Activated naive CD4-positive, alpha-beta T cell treated with anti-CD3 and anti-CD28 coated beads, Interleukin-2, amount 10 ng/mL, durations not matched to agents 5 hours and 36 hours (primary cell): ENCODE results near the gene POLR2E. TPM values are rescaled to one million over a fixed set of nuclear protein-coding genes. Genes with fewer than 3 reads are reported as not detected.

Source experiments
- total RNA-seq, 2 experiments: library from RNA; stranded (reverse); gene quantifications; one replicate each; pipeline ENCODE4 v1.2.3, GENCODE V29; 2021

Gene POLR2E
- 100 to 1,000 TPM; 115 to 121 TPM for total RNA-seq

GRCh38 chr19:1094978-1095701, at the start of gene POLR2E:
Gene POLR2E (minus strand): TSS chr19:1095375. CDS start chr19:1095315, 60 bp downstream.

GRCh38 chr19:1103708-1104310, 8.6 kb upstream of the POLR2E start, which contains the start of gene GPX4:
Gene GPX4 (plus strand): TSS chr19:1103994. CDS start chr19:1104044, 50 bp downstream.

GRCh38 chr19:1066748-1067340, 28.3 kb downstream of the POLR2E start, which contains the start of gene ARHGAP45:
Gene ARHGAP45 (plus strand): TSS chr19:1067167. CDS start chr19:1067406, 239 bp downstream.

GRCh38 chr19:1039646-1040475, 55.3 kb downstream of the POLR2E start, which contains the start of gene ABCA7:
Gene ABCA7 (plus strand): TSS chr19:1040107. CDS start chr19:1041362, 1,255 bp downstream.

Other genes with a start within 250 kb of the POLR2E start
- gene ELANE, start 243.1 kb downstream of the POLR2E start, total RNA-seq: not detected
- gene CFD, start 235.7 kb downstream of the POLR2E start, total RNA-seq: 1 to 10 TPM; 3.4 to 3.6 TPM
- gene MED16, start 202.2 kb downstream of the POLR2E start, total RNA-seq: 10 to 100 TPM; 60.6 to 64.3 TPM
- gene RNU6-9, start 201.9 kb downstream of the POLR2E start, total RNA-seq: not detected
- 100 to 1,000 TPM; 122 to 128 TPM for gene R3HDM4, start 182.2 kb downstream of the POLR2E start, total RNA-seq
- 1 to 10 TPM; 2.5 to 3.1 TPM for gene KISS1R, start 178.0 kb downstream of the POLR2E start, total RNA-seq
- 10 to 100 TPM; 30.3 to 30.7 TPM for gene ARID3A, start 169.3 kb downstream of the POLR2E start, total RNA-seq
- gene WDR18, start 111.0 kb downstream of the POLR2E start, total RNA-seq: 10 to 100 TPM; 47.6 to 48.1 TPM
- under 1 TPM in 1 of 2 experiments, not detected in 1; 0.14 TPM for gene GRIN3B, start 95.0 kb downstream of the POLR2E start, total RNA-seq
- 100 to 1,000 TPM; 174 to 176 TPM for gene TMEM259, start 74.3 kb downstream of the POLR2E start, total RNA-seq
- gene RNU6-2, start 73.9 kb downstream of the POLR2E start, total RNA-seq: not detected
- gene CNN2, start 68.8 kb downstream of the POLR2E start, total RNA-seq: 100 to 1,000 TPM; 504 to 515 TPM
- 100 to 1,000 TPM; 100 to 105 TPM for gene ABCA7, start 55.3 kb downstream of the POLR2E start, total RNA-seq
- gene ARHGAP45, start 28.2 kb downstream of the POLR2E start, total RNA-seq: 100 to 1,000 TPM; 537 to 556 TPM
- gene GPX4, start 8.6 kb upstream of the POLR2E start, total RNA-seq: 100 to 1,000 TPM; 163 to 168 TPM
- gene SBNO2, start 78.9 kb upstream of the POLR2E start, total RNA-seq: 10 to 100 TPM; 95.4 to 95.8 TPM
- 10 to 100 TPM; 73.7 to 77.1 TPM for gene STK11, start 110.4 kb upstream of the POLR2E start, total RNA-seq
- under 1 TPM; 0.08 to 0.10 TPM for gene CBARP, start 142.6 kb upstream of the POLR2E start, total RNA-seq
- 100 to 1,000 TPM; 156 TPM for gene ATP5F1D, start 146.4 kb upstream of the POLR2E start, total RNA-seq
- gene MIDN, start 153.2 kb upstream of the POLR2E start, total RNA-seq: 10 to 100 TPM; 60.2 to 62.3 TPM
- gene CIRBP, start 174.0 kb upstream of the POLR2E start, total RNA-seq: 100 to 1,000 TPM; 220 to 233 TPM
- 10 to 100 TPM; 50.5 to 51.2 TPM for gene FAM174C, start 180.2 kb upstream of the POLR2E start, total RNA-seq
- gene EFNA2, start 190.5 kb upstream of the POLR2E start, total RNA-seq: not detected